HG02981 (cell line): ENCODE measurements around the gene ZDBF2.
"Not testable (repeated sequence)": the region's sequence is repeated elsewhere in the genome, so short reads cannot be mapped to it uniquely, and the experiment has no call there.

Experiments
- ATAC-seq: cut with Tn5 transposase; IDR thresholded peaks from one replicate; pipeline ENCODE4 v1.9.1; 2021; ENCODE audit warnings: mild to moderate bottlenecking, moderate library complexity; ENCODE audit not compliant: unreplicated experiment

Gene ZDBF2

DNA sequence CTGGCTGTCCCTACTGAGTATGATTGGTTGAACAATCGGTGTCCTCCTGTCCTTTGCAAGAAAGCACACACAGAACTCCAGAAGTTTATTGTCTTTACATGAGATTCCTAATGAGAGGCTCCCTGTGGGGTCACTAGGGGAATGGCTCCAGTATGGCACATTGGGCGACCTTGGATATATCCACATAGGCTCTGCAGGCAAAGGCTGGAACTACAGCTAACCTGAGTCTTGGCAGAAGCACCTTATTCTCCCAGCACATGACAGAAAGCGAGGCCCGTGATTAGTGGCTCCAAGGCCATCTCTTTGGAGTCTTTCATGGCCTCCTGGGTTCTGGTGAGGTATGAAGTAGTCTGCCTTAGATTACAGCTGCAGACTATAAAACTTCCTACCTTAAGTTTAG is 49.0 kb downstream of the ZDBF2 start:
- ATAC-seq, result no peak

DNA sequence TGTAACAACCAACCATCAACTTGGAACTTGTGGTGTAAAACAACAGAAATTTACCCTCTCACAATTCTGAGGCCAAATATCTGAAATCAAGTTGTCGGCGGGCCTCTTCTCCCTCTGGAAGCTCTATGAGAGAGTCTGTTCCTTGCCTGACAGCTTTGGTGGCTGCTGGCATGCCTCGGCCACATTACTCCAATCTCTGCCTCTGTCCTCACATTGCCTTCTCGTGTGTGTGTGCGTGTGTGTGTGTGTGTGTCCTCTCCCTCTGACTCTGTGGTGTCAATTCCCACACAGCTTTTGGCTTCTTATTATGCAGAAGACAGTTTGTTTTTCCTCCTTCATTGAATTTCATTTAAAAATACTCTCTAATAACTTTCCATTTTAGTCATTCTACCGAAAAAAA is 50.4 kb downstream of the ZDBF2 start:
- no peak for ATAC-seq

DNA sequence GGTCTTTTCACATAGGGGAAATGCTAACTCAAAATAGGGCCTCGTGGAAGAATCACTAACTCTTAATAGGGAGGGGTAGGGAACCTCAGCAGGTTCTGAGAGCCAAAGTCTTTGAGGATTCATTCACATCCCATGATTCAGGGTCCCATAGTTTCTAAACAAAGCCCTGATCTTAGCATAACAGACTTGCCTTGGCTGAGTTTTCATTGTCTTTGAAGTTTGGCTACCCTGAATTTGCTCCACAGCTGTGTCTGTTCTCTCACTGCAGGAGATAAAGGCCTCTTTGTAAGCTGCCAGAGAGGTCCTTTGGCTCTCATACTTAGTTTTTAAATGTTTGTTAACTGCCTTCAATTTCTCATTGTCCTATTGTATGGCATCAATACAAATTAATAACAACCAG is 54.5 kb downstream of the ZDBF2 start:
- ATAC-seq, result no peak

DNA sequence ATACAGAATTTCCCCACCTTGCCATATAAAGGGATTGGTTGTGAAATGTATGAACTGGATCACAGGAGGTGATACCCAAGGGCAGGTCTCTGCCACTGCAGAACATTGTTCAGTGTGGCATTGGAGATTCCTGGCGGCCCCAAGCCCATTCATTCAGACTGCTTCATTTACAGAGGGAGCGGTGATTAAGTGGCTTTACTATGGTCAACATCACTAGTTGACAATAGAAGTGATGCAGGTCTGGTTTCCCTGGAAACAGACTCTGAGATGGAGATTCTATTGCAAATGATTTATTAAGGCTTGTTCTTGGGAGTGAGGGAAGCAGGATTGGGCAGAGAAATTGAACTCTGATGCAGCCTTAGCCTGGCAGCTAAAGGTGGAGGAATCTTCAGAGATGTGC is 62.4 kb downstream of the ZDBF2 start:
- ATAC-seq, result no peak

DNA sequence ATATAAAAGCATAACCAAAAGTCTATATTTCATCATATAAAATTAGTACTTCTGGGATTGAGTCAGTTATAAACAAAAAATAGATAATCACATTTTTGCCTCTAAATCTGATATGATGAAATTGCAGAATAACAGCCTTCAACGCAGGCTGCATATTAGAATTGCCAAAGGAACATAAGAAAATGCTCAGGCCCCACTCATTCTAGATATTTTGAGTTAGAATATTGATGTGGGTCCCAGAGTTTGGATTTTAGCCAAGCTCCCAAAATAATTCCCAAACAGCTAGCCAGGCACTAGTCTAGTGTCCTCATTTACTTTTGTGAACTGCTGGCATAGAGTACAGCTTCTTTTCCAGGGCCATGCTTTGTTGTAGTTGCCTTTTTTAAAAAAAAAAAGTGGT is 63.5 kb downstream of the ZDBF2 start:
- no peak for ATAC-seq

DNA sequence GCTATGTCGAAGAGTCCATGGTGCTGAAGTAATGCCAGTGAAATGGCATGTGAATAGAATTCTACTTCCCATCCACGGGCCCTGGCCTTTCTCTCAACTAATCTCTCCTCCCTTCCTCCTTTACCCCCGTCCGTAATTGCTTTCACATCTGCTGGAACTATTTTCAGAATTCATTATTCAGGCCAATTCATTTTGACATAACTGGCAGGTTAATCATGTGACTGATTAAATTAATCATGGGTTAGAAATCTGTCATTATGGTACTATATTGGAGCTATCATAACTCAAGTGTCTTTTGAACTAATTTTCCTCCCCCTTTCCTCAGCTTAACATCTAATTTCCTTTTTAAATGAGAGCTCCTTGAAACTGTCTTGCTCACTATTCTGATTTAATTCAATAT is 66.9 kb downstream of the ZDBF2 start:
- no peak for ATAC-seq

DNA sequence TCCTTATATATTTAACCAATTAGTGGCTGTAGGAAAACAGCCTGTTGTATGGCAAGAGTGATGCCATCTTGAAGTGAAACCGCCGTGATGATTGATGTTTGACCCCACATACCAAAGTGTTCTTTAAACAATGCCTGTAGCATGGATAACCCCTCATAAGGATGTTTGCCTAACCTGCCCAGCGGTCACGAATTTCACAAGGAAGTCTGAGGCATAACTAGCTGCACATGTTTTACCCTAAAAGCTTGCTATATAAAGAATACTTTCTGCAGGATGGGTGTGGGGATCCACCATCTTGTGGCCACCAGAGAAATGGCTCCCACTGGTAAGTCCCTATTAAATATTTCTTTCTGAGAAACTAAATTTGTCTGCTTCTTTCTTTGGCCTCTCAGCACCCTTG is 68.7 kb downstream of the ZDBF2 start:
- no peak for ATAC-seq

DNA sequence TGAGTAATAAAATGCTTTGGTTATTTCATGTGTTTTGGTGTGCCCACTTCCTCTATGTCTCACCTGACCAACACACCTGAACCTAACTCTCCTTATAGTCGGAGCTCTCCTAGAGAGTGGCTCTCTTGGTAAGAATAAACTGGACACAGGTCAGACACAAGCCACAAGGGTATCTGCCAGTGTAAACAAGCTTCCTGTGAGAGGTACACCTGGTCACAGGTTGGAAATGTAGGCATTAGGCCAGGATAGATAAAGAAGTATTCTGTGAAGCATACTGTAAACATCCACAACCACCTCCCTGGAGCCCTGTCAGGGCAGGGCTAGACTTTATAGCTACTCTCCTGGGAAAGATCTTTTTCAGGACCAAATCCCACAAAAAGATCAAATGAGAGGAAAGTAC is 69.4 kb downstream of the ZDBF2 start:
- ATAC-seq, result no peak

DNA sequence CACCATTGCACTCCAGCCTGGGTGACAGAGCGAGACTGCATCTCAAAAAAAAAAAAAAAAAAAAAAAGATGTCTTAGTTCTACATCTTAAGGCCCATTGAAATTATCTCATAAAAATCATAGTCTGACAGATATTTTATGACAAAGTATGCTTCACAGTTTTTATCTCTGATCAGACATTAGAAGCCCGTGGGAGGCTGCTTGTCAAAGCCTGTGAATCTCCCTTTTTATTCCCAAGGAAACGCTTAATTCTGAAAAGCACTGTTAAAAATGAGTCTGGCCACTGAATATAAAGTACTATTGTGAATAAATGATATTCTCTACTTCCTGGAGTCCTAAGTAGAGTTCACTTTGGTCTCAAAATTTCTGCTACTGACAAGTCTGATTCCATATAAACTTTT is 71.1 kb downstream of the ZDBF2 start:
- ATAC-seq, result no peak

DNA sequence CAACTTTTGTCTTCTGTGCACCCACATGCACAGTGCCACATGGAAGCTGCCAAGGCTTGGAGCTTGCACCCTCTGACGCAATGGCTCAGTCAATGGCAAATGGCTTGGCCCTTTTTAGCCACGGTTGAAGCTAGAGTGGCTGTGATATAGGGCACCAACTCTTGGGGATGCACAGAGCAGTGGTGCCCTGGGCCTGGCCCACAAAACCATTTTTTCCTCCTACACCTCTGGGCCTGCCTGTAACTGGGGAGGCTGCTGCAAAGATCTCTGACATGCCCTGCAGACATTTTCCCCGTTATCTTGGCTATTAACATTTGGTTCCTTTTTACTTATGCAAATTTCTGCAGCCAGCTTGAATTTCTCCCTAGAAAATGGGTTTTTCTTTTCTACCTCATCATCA is 74.9 kb downstream of the ZDBF2 start:
- no peak for ATAC-seq

DNA sequence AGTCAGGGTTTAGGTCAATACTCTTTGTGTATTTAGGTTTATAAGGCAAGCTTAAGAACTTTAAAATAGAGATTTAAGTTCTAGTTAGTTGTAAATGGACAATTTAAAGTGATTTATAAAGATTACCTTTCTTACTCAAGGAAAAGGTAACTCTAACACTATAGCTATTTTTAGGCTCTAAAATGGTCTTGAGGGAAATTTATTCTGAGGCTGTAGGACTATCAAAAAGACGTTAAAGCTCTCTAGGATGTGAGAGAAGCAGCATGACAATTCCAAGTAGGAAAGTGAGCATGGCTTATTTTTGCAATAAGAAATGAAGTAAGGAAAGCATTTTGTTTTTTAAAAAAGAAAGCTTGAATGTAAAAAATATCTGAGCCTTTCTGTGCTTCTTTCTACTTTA is 78.1 kb downstream of the ZDBF2 start:
- ATAC-seq, result no peak

DNA sequence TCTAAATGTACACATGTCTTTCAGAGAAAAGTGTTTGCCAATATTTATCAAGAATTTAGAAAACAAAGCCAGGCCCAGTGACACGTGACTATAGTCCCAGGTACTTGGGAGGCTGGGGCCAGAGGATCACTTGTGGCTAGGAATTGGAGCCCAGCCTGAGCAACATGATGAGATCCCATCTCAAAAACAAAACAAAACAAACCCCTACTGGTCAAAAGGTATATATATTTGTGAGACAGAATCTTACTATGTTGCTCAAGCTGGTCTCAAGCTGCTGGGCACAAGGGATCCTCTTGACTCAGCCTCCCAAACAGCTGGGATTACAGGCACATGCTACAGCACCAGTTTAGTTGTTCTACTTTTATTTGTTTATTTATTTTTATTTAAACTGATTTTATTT is 79.2 kb downstream of the ZDBF2 start:
- ATAC-seq, result no peak

DNA sequence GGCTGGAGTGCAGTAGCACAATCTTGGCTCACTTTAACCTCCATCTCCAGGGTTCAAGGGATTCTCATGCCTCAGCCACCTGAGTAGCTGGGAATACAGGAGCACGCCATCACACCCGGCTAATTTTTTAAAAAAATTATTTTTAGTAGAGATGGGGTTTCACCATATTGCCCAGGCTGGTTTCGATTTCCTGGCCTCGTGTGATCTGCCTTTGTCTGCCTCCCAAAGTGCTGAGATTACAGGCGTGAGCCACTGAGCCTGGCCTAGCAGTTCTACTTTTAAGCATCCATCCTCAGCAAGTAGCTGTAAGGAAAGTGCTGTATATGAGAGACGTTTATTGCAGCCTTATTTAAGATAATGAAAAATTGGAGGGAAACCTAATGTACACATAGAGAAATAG is 79.7 kb downstream of the ZDBF2 start:
- no peak for ATAC-seq

DNA sequence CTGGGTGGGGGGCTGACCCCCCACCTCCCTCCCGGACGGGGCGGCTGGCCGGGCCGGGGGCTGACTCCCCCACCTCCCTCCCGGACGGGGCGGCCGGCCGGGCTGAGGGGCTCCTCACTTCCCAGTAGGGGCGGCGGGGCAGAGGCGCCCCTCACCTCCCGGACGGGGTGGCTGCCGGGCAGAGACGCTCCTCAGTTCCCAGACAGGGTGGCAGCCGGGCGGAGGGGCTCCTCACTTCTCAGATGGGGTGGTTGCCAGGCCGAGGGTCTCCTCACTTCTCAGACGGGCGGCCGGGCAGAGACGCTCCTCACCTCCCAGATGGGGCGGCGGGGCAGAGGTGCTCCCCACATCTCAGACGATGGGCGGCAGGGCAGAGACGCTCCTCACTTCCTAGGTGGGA is 82.4 kb downstream of the ZDBF2 start:
- ATAC-seq, result not testable (repeated sequence)

DNA sequence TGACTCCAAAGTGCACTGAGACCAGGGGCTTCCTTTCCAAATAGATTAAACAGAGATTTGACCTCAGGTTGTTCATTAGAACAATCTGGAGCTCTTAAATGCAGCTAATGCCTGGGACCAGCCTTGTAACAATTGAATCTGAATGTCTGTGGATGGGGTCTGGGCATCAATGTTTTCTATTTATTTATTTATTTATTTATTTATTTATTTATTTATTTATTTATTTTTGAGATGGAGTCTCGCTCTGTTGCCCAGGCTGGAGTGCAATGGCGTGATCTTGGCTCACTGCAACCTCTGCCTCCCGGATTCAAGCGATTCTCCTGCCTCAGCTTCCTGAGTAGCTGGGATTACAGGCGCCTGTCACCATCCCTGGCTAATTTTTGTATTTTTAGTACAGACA is 86.4 kb downstream of the ZDBF2 start:
- ATAC-seq, result not testable (repeated sequence)

DNA sequence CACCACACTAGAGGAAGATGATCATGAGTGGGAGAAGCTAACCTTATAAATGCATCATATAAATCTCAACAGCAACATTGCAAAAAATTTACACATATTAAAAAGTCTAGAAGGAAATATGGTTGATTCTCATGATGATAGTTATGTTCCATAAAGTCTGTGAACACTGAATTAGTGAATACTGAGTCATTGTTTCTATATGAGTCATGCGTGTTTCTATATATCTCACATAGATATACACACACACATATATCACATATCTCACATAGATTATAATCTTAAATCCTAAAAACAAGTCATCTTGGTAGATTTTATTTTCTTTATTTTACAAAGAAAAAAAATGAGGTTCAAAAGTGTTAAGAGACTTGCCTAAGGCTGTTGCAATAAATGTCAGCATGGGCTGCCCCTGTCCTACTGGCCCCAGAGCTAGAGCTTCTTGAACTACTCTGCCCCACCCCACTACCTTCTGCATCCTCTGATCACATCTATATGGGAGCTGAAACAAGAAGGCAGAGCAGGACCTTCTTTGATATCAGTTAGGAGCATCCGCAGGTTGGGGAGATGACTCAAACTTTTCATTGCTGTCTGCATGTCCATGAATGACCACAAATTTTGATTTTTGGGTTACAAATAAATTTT is 87.1 kb downstream of the ZDBF2 start:
- ATAC-seq, result peak; percentile 72
